MG63 (cell line): ENCODE results near the gene FFAR3. TPM values are rescaled to one million over a fixed set of nuclear protein-coding genes. Genes with fewer than 3 reads are reported as not detected.
"Not testable (repeated sequence)": the region's sequence is repeated elsewhere in the genome, so short reads cannot be mapped to it uniquely, and the experiment has no call there.

Experiments
- DNase-seq: peaks from one replicate; pipeline ENCODE4 v3.0.0-alpha.2; 2020
- H3K27me3 ChIP-seq: fragments of 250-450 bp; sonication (Bioruptor Pico); 2 replicates; pipeline ENCODE4 v1.5.1; 2020; ENCODE audit warnings: mild to moderate bottlenecking, moderate library complexity
- H3K36me3 ChIP-seq: fragments of 250-450 bp; sonication (Bioruptor Pico); 2 replicates; pipeline ENCODE4 v1.5.1; 2020; ENCODE audit warnings: mild to moderate bottlenecking, moderate library complexity
- H3K4me3 ChIP-seq: fragments of 250-450 bp; sonication (Bioruptor Pico); 2 replicates; pipeline ENCODE4 v1.5.1; 2020; ENCODE audit warnings: mild to moderate bottlenecking, moderate library complexity
- H3K9me3 ChIP-seq: fragments of 250-450 bp; sonication (Bioruptor Pico); 2 replicates; pipeline ENCODE4 v1.5.1; 2020; ENCODE audit warnings: mild to moderate bottlenecking, moderate library complexity
- total RNA-seq: library from RNA; depleted of rRNA; stranded (reverse); fragments of >200 nt; shearing (Covaris generic); gene quantifications from 2 replicates; pipeline ENCODE4 v1.2.3, GENCODE V29; 2014; ENCODE audit warnings: low replicate concordance

The FFAR3 gene
- total RNA-seq, 1 experiment from 2014 or later, result not detected

DNA sequence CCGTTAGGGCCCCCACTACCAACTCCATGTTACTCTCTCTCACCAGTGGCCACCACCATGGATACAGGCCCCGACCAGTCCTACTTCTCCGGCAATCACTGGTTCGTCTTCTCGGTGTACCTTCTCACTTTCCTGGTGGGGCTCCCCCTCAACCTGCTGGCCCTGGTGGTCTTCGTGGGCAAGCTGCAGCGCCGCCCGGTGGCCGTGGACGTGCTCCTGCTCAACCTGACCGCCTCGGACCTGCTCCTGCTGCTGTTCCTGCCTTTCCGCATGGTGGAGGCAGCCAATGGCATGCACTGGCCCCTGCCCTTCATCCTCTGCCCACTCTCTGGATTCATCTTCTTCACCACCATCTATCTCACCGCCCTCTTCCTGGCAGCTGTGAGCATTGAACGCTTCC is 574 bp downstream of the FFAR3 start:
- H3K9me3 ChIP-seq, DNase-seq, H3K4me3 ChIP-seq, H3K36me3 ChIP-seq: not testable (repeated sequence)
- peaks cover 30% of the 10 kb centered on the region for H3K27me3 ChIP-seq

DNA sequence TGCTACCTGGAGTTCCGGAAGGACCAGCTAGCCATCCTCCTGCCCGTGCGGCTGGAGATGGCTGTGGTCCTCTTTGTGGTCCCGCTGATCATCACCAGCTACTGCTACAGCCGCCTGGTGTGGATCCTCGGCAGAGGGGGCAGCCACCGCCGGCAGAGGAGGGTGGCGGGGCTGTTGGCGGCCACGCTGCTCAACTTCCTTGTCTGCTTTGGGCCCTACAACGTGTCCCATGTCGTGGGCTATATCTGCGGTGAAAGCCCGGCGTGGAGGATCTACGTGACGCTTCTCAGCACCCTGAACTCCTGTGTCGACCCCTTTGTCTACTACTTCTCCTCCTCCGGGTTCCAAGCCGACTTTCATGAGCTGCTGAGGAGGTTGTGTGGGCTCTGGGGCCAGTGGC is 1.1 kb downstream of the FFAR3 start:
- not testable (repeated sequence) for H3K9me3 ChIP-seq, H3K4me3 ChIP-seq, H3K36me3 ChIP-seq, DNase-seq
- H3K27me3 ChIP-seq, result peaks cover 34% of the 10 kb centered on the region

DNA sequence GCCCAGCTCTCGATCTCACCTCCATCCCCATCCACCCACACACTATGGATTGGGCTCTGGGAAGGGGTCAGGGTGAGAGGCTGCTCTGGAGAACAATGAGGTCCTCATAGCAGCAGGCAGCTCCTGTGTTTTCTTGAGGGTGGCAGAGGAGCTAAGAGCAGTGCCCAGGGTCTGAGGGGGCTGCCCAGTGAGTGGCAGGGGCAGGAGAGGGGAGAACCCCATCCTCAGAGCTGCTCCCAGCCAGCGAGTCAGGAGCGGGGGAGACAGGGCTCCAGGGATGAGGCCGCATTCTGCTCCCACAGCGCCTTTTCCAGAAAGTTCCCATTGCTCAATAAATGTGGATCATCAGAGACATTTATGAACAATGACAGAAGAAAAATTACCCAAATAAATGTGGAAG is 1.8 kb downstream of the FFAR3 start:
- peaks cover 39% of the 10 kb centered on the region for H3K27me3 ChIP-seq
- H3K4me3 ChIP-seq, DNase-seq, H3K9me3 ChIP-seq, H3K36me3 ChIP-seq: not testable (repeated sequence)

DNA sequence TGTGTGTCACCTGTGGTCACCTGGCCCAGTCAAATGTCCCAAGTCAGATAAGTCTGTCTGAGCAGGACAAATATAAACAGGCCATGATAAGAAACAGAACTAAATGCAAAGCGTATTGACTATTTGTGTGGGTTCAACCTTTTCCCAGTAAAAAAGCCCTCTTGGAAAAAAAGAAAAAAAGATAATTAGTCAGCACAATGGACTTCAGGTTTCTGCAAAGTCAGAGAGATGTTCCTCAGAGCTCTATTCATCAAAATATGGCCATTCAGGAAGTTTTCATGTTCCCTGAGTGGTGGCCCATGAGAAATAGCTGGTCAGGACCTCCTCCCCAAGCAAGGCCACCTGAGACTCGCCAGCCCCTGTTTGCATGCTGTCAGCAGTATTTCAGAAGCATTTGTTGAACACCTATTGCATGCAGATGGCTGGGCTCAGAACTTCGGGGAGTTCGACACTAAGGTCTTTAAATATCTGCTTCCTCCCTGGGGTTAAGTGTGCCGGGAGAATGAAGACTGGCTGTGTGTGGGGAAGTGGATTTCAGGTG is 2.7 kb downstream of the FFAR3 start:
- DNase-seq, result no peak
- Histone ChIP-seq H3K9me3 (no peaks in the 10 kb centered on the region), H3K36me3 (no peaks in the 10 kb centered on the region), H3K4me3 (no peak overlapping the region), H3K27me3 (peaks cover 46% of the 10 kb centered on the region)

DNA sequence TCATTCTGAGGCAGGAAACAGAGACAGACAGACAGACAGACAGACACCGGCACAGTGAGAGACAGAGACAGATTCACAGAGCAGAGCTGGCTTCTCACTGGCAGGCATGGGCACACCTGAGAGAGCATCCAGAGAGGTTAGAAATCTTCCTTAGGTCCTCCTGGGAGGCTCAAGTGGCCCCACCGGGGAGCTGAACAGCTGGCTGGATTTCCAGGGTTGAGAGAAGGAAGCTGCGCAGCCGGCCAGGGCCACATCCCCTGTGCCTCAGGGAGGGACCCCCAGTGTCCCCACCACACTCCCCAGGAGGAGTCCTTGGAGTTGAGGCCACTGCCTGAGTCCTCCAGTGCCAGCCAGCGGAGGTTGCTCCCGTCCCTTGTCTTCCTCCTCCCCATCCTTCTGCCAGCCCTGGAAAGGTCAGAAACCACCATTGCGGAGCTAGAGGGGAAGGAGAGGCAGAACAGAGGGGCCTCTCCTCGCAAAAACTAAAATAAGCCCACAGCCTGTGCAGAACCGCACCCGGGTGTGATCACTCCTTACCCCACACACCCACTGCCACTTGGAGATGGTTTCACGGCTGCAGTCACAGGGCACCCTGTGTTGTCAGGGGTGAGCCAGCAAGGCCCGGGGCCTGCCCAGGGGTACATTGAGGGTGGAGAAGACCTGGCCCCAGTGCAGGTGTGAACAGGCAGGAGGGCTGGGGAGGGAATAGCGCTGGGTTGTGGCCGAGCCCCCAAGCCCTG is 4.2 kb downstream of the FFAR3 start:
- no peaks in the 10 kb centered on the region for H3K9me3 ChIP-seq
- H3K27me3 ChIP-seq, result peaks cover 53% of the 10 kb centered on the region
- no peaks in the 10 kb centered on the region for H3K36me3 ChIP-seq
- no peak for DNase-seq
- H3K4me3 ChIP-seq, result no peak overlapping the region

DNA sequence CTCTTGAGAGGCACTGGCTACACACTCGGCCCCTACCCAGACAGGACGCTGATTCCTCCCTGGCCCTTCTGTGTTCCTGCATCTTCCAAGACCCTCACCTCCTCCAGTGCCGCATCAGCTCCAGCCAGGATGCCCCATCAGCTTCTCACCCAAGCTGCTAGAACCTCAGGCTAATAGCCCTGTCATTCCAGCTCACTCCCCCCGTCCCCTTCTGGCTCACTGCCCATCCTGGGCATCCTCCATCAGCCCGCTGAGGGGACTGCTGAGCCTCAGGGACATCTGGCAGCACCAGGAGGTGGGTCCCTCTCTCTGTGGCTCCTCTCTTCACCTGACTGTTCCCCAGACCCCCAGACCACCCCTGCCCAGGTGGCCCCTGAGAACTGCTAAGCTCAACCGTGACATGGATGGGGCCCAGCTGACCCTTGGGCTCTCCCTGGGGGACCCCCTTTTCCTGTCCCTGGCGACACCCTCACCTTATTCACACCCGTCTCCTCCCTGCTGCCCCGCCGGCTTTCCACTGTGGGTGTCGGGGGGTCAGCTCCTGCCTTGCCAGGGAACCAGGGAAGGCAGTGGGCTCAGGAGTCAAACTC is 4.8 kb downstream of the FFAR3 start:
- H3K36me3 ChIP-seq, result no peaks in the 10 kb centered on the region
- no peak overlapping the region for H3K4me3 ChIP-seq
- H3K9me3 ChIP-seq, result no peaks in the 10 kb centered on the region
- DNase-seq, result no peak
- peaks cover 47% of the 10 kb centered on the region for H3K27me3 ChIP-seq

DNA sequence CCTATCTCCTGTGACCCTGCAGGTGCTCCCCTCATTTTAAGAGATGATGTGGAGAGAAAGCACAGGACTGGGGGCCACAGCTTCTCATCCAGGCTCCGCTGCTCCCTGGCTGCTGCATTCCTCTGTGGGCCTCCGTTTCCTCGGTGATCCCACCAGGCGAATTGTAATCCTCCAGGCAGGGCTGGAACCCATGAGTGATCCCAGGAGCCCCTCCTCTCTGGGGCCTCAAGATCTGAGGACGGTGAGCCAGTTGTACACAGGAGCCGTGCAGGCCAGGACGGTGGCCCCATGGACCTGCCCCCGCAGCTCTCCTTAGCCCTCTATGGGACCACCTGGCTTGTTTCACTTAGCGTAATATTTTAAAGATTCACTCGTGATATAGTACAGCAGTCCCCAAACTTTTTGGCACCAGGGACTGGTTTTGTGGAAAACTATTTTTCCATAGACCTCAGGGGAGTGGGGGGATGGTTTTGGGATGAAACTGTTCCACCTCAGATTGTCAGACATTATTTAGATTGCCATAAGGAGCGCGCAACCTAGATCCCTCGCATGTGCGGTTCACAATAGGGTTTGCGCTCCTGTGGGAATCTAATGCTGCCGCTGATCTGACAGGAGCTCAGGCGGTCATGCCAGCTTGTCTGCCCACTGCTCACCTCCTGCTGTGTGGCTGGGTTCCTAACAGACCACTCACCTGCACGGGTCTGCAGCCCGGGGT is 5.6 kb downstream of the FFAR3 start:
- H3K36me3 ChIP-seq, result no peaks in the 10 kb centered on the region
- H3K4me3 ChIP-seq, result no peak overlapping the region
- no peak for DNase-seq
- H3K27me3 ChIP-seq, result peaks cover 44% of the 10 kb centered on the region
- H3K9me3 ChIP-seq, result no peaks in the 10 kb centered on the region

DNA sequence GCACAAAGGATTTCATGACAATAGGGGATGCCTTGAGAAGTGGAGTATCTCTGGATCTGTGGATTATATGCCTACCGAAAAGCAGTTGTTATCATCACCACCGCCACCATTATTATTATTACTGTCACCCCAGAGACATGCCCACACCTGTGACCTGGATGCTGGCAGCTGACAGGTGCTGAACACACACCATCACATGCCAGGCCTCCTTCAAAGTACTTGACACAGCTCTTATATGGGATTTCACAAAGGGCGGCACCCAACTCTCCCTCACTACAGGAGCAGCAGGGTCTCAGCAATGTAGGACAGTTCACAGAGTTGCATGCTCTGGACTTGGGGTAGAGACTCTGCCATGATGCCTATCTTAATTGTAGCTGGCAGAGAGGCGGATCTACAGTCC is 7.0 kb downstream of the FFAR3 start:
- Histone ChIP-seq H3K27me3 (peaks cover 51% of the 10 kb centered on the region), H3K9me3 (no peaks in the 10 kb centered on the region), H3K36me3 (no peaks in the 10 kb centered on the region), H3K4me3 (no peak overlapping the region)
- DNase-seq, result no peak

DNA sequence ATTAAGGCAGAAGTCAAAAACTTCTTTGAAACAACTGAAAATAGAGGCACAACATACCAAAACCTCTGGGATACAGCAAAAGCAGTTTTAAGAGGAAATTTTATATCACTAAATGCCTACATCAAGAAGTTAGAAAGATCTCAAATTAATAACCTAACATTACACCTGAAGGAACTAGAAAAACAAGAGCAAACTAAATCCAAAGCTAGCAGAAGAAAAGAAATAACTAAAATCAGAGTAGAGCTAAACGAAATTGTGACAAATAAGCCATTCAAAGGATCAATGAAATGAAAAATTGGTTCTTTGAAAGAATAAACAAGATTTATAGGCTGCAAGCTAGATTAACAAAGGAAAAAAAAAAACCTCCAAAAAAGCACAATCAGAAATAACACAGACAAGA is 10.1 kb downstream of the FFAR3 start:
- DNase-seq, result no peak
- no peaks in the 10 kb centered on the region for H3K36me3 ChIP-seq
- peaks cover 31% of the 10 kb centered on the region for H3K27me3 ChIP-seq
- no peaks in the 10 kb centered on the region for H3K9me3 ChIP-seq
- no peak overlapping the region for H3K4me3 ChIP-seq

DNA sequence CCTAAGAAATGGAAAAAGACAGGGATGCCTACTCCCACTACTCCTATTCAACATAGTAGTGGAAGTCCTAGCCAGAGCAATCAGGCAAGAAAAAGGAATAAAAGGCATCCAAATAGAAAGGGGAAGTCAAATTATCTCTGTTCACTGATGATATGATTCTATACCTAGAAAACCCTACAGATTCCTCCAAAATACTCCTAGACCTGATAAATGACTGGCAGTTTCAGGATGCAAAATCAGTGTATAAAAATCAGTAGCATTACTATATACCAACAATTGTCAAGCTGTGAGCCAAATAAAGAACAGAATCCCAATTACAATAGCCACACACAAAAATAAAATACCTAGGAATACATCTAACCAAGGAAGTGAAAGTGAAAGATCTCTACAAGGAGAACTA is 11.3 kb downstream of the FFAR3 start:
- Histone ChIP-seq H3K4me3 (no peak overlapping the region), H3K36me3 (no peaks in the 10 kb centered on the region), H3K9me3 (no peaks in the 10 kb centered on the region), H3K27me3 (peaks cover 31% of the 10 kb centered on the region)
- DNase-seq, result no peak

DNA sequence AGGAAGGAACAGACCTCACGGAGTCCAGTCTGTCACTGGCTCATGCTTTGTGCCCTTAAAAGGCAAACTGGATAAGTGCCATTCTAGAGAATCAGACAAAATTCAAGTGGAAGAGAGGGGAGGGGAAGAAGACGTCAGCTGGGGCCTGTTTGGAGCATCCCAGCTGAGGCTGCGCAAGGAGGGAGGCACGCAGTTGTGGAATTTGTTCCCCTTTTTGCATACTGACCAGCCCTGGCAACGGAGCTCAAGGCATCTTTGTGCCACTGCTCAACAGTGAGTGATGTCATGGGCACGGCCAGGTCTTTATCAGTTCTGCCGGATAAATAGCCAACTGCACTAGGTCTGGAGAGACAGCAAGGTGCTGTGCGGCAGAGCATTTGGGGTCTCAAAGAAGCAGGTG is 12.5 kb downstream of the FFAR3 start, which contains the start of gene GPR42:
Gene GPR42, plus strand, starts transcription at position 347 of the 400 bp plus-strand sequence. CDS start 292 bp downstream, outside the sequence.
- H3K36me3 ChIP-seq, result no peaks in the 10 kb centered on the region
- DNase-seq, result no peak
- H3K4me3 ChIP-seq, result no peak within 1 kb of the TSS
- peaks cover 23% of the 10 kb centered on the region for H3K27me3 ChIP-seq
- H3K9me3 ChIP-seq, result no peaks in the 10 kb centered on the region

DNA sequence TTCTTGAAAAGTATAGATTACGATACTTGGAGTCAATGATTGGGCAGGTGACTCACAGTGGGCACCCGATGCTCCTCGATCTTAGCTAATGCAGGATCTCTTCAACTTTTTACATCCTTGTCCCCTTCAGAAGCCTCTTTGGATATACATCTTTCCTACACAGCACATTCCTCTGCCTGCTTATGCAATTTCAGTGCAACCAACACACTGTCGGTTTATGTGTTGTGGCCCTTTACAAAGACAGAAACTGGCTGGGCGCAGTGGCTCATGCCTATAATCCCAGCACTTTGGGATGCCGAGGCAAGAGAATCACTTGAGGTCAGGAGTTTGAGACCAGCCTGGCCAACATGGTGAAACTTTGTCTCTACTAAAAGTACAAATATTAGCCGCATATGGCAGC is 15.2 kb downstream of the FFAR3 start:
- Histone ChIP-seq H3K9me3 (no peaks in the 10 kb centered on the region), H3K36me3 (no peaks in the 10 kb centered on the region), H3K27me3 (peaks cover 24% of the 10 kb centered on the region), H3K4me3 (no peak overlapping the region)
- no peak for DNase-seq

DNA sequence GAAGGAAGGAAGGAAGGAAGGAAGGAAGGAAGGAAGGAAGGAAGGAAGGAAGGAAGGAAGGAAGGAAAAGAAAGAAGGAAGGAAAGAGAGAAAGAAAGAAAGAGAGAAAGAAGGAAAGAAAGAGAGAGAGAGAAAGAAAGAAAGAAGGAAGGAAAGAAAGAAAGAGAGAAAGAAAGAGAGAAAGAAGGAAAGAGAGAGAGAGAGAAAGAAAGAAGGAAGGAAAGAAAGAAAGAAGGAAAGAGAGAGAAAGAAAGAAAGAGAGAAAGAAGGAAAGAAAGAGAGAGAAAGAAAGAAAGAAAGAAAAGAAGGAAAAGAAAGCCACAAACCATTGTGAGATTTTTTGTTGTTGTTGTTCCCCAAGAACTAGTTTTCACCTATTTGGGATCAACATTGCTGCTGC is 15.8 kb downstream of the FFAR3 start:
- peaks cover 24% of the 10 kb centered on the region for H3K27me3 ChIP-seq
- not testable (repeated sequence) for H3K9me3 ChIP-seq, H3K4me3 ChIP-seq, DNase-seq, H3K36me3 ChIP-seq

DNA sequence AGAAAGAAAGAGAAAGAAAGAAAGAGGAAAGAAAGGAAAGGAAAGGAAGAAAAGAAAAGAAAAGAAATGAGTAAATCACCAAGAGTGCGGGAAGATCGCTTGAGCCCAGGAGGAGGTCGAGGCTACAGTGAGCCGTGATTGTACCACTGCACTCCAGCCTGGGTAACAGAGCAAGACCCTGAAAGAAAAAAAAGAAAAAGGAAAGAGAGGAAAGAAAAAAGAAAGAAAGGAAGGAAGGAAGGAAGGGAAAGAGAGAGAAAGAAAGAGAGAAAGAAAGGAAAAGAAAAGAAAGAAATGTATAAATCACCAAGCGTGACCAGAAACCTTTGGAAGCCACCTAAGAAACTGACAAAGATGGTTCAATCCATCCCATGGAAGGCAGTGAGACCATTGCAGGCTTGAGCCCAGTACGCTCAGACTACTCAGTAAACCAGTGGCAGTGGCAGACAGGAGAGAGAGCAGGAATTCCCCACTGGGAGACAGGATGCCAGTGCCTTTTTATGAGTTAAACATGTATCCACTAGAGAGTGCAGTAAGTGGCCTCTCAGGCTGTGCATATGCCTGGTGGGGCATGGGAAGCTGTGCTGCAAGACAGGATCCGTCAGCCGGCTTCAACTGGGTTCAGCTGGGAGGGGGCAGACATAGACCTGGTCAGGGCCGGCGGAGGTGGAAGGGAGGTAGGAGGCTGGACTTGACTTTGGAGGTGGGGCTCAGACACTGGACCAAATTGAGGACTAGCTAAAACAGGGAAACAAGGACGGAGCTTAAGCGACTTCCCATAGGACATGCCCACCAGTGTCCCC is 17.4 kb downstream of the FFAR3 start:
- H3K27me3 ChIP-seq, result peaks cover 18% of the 10 kb centered on the region
- H3K9me3 ChIP-seq, result no peaks in the 10 kb centered on the region
- DNase-seq, result no peak
- H3K4me3 ChIP-seq, result no peak overlapping the region
- H3K36me3 ChIP-seq, result no peaks in the 10 kb centered on the region

DNA sequence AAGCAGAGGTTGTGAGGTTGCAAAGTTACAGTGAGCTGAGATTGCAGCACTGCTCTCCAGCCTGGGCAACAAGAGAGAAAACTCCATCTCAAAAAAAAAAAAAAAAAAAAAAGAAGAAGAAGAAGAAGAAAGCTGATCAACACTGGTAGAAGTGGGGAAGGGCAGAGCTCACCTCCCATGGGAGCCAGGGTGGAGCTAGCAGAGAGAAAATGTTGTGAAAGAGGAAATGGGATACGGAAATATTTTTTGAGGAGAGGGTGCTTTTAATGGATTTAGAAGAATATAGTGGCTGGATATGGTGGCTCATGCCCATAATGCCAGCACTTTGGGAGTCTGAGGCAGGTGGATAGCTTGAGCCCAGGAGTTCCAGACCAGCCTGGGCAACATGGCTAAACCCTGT is 19.4 kb downstream of the FFAR3 start:
- H3K36me3 ChIP-seq, result no peaks in the 10 kb centered on the region
- no peaks in the 10 kb centered on the region for H3K9me3 ChIP-seq
- no peak overlapping the region for H3K4me3 ChIP-seq
- peaks cover 23% of the 10 kb centered on the region for H3K27me3 ChIP-seq
- no peak for DNase-seq

DNA sequence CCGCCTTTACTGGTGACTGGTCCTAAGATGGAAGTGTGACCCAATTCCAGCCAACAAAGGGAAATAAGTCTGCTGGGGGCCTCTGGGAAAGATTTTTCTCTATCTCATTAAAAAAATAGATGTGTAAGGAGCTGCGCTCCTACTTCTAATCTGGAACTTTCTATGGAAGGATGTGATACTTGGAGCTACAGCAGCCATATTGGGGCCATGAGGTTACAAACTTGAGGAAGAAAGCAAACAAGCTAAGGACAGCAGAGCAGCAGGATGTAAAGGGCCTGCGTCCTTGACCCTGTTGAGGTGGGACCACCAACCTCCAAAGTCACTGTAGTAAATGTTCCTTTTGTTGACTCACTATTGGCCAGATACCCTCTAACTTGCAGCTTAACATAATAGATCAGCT is 20.1 kb downstream of the FFAR3 start:
- no peak for DNase-seq
- peaks cover 22% of the 10 kb centered on the region for H3K27me3 ChIP-seq
- no peaks in the 10 kb centered on the region for H3K36me3 ChIP-seq
- no peak overlapping the region for H3K4me3 ChIP-seq
- H3K9me3 ChIP-seq, result 0 out of 2 replicates have a peak, but pooled peaks cover 2% of the 10 kb centered on the region

DNA sequence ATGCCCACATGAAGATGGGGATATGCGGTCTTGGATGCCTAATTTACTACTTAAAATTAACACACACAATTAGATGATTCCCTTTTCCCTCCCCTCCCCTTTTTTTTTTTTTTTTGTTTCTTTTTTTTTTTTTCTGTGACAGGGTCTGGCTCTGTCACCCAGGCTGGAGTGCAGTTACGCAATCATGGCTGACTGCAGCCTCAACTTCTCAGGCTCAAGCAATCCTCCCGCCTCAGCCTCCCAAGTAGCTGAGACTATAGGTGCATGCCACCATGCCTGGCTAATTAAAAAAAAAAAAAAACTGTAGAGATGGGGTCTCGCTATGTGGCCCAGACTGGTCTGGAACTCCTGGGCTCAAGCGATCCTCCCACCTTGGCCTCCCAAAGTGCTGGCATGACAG is 21.3 kb downstream of the FFAR3 start:
- H3K9me3 ChIP-seq, H3K4me3 ChIP-seq, H3K36me3 ChIP-seq, DNase-seq: not testable (repeated sequence)
- H3K27me3 ChIP-seq, result peaks cover 17% of the 10 kb centered on the region
